ENCODE results near the gene NFX1.

Gene NFX1

DNA sequence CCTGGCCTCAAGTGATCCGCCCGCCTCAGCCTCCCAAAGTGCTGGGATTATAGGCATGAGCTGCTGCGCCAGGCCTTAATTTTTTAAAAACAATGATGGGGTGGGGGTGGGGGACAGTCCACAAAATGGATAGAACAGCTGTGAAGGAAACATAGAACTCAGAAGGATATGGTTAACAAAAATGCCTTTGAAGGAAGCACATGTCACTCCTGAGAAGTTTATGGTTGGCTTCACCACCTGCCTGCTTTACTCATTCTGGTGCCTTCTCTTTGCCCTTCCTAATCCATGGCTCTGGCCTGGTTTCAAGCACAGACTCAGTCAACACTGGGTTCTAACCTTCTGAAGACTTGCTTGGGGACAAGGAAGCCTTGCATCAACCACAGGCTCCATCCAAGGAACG is 36.1 kb upstream of the NFX1 start:
- H3K4me3 ChIP-seq (ENCODE audit: extremely low read depth, insufficient read depth, low read length, poor library complexity, severe bottlenecking): no peak overlapping the region
- no peaks in the 10 kb centered on the region for H3K9me3 ChIP-seq (ENCODE audit: control insufficient read depth, low read length)
- H3K27ac ChIP-seq (ENCODE audit: low read depth, low read length, severe bottlenecking): no peak overlapping the region
- H3K36me3 ChIP-seq (ENCODE audit: control insufficient read depth, insufficient read depth, low read length): peaks cover 64% of the 10 kb centered on the region
- 90 to 100% methylated on average over 2 to 4 of the region's 4 CpGs for WGBS, 2 experiments (ENCODE audit: insufficient coverage in 2 of 2)
- no peaks in the 10 kb centered on the region for H3K4me1 ChIP-seq (ENCODE audit: control insufficient read depth, insufficient read depth, low read length, poor library complexity, severe bottlenecking)

DNA sequence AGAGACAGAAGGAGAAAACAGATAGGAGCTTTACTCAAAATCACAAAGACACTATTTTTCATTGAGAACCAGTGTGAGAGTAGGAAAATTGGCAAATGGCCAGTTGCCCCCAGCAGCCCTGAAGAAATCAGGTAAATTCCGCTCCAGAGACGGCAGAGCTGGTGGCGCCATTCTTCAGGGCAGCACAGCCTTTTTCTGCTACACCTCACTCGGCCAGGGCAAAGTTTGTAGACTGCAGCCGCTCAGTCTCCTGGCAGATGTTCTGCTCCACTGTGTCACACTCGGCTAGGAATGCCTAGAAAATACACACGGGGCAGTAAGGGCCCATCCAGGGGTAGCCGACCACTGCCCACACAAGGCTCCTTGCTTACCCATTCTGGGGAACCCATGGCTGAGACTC is 35.3 kb upstream of the NFX1 start:
- Histone ChIP-seq H3K4me3 (ENCODE audit: extremely low read depth, insufficient read depth, low read length, poor library complexity, severe bottlenecking) (no peak overlapping the region), H3K9me3 (ENCODE audit: control insufficient read depth, low read length) (no peaks in the 10 kb centered on the region), H3K36me3 (ENCODE audit: control insufficient read depth, insufficient read depth, low read length) (peaks cover 72% of the 10 kb centered on the region), H3K27ac (ENCODE audit: low read depth, low read length, severe bottlenecking) (no peak overlapping the region), H3K4me1 (ENCODE audit: control insufficient read depth, insufficient read depth, low read length, poor library complexity, severe bottlenecking) (no peaks in the 10 kb centered on the region)
- WGBS, 2 experiments (ENCODE audit: insufficient coverage in 2 of 2): 93 to 99% methylated on average over 7 to 8 of the region's 8 CpGs

DNA sequence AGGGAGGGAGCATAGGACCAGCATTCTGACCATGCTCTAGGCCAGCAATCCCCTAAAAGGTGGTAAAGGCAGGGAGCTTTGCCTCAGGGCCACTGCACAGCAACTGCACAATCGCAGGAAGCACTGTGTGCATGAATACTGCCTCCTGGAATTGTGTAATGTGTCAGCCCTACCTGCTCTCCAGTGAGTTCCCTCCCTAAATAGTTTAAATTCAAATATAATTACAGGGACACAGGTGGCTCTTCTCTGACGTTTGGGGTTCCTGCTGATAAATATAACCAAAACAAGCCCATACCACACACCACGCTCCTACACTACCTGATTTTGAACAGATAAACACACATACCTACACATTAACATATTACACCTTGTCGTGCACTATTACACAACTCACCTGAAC is 34.8 kb upstream of the NFX1 start:
- 95 to 96% methylated on average over 3 to 4 of the region's 4 CpGs for WGBS, 2 experiments (ENCODE audit: insufficient coverage in 2 of 2)
- H3K4me3 ChIP-seq (ENCODE audit: extremely low read depth, insufficient read depth, low read length, poor library complexity, severe bottlenecking): no peak overlapping the region
- H3K4me1 ChIP-seq (ENCODE audit: control insufficient read depth, insufficient read depth, low read length, poor library complexity, severe bottlenecking): no peaks in the 10 kb centered on the region
- no peaks in the 10 kb centered on the region for H3K9me3 ChIP-seq (ENCODE audit: control insufficient read depth, low read length)
- no peak overlapping the region for H3K27ac ChIP-seq (ENCODE audit: low read depth, low read length, severe bottlenecking)
- peaks cover 76% of the 10 kb centered on the region for H3K36me3 ChIP-seq (ENCODE audit: control insufficient read depth, insufficient read depth, low read length)

DNA sequence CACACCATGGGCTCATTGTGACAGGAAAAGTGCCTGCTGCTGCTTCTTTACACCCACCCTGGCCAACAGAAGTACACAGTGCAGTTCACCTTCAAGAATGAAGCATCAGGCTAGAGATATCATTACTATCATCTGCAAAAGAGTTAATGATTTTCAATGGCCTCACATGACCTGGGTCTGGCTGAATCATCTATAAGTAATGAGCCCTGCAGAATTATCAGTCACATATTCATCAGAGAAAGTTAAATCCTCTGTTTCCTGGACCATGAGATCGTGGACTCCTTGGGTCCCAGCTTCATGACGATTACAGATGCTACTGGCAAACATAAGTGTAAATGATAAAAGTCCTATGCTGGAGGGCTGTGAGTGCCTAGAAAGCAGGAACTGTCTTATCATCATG is 34.1 kb upstream of the NFX1 start:
- WGBS, 2 experiments (ENCODE audit: insufficient coverage in 2 of 2): 100% methylated on average over 1 of the region's 2 CpGs; no CpG with 5 or more reads in 1 of the 2 experiments
- no peaks in the 10 kb centered on the region for H3K4me1 ChIP-seq (ENCODE audit: control insufficient read depth, insufficient read depth, low read length, poor library complexity, severe bottlenecking)
- H3K27ac ChIP-seq (ENCODE audit: low read depth, low read length, severe bottlenecking): no peak overlapping the region
- no peaks in the 10 kb centered on the region for H3K9me3 ChIP-seq (ENCODE audit: control insufficient read depth, low read length)
- H3K4me3 ChIP-seq (ENCODE audit: extremely low read depth, insufficient read depth, low read length, poor library complexity, severe bottlenecking): no peak overlapping the region
- peaks cover 84% of the 10 kb centered on the region for H3K36me3 ChIP-seq (ENCODE audit: control insufficient read depth, insufficient read depth, low read length)

DNA sequence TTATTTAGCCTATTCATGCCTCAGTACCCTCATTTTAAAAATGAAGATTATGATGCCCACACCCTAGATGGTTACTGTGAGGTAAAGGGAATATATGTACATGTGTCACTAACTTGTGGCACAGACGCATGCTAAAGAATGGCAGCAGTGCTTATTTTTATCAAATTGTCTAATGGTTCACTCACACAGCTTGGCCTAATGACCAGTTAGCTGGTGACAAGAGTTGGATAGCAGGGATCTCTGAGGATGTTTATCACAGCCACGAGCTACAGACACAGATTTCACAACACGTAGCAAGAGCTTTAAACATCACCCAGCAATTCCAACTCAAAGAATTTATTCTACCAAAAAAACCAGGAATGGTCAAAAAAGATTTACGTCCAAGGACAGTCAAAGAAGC is 33.0 kb upstream of the NFX1 start:
- no peak overlapping the region for H3K4me3 ChIP-seq (ENCODE audit: extremely low read depth, insufficient read depth, low read length, poor library complexity, severe bottlenecking)
- no peak overlapping the region for H3K27ac ChIP-seq (ENCODE audit: low read depth, low read length, severe bottlenecking)
- no peaks in the 10 kb centered on the region for H3K4me1 ChIP-seq (ENCODE audit: control insufficient read depth, insufficient read depth, low read length, poor library complexity, severe bottlenecking)
- H3K9me3 ChIP-seq (ENCODE audit: control insufficient read depth, low read length): no peaks in the 10 kb centered on the region
- 100% methylated on average over 1 of the region's 4 CpGs; no CpG with 5 or more reads in 1 of the 2 experiments for WGBS, 2 experiments (ENCODE audit: insufficient coverage in 2 of 2)
- peaks cover 94% of the 10 kb centered on the region for H3K36me3 ChIP-seq (ENCODE audit: control insufficient read depth, insufficient read depth, low read length)

DNA sequence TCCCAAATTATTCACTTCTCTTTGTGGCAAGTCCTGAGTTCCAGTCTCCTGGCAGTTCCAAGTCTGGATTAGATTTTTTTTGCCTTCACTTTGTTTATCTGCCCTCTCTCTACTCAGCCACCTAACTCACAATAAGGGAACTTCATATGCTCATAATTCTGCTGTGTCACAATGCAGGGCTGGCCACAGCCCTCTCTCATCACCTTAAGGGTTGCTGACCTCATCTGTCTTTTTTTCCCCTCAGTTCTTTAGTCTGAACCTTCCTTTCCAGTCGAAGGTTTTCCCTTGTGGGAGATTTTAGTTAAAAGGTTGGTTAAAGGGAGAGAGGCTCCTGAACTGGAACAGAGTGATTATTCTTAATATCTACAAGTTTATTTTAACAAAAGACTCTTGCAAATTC is 29.9 kb upstream of the NFX1 start:
- Histone ChIP-seq H3K4me1 (ENCODE audit: control insufficient read depth, insufficient read depth, low read length, poor library complexity, severe bottlenecking) (no peaks in the 10 kb centered on the region), H3K9me3 (ENCODE audit: control insufficient read depth, low read length) (no peaks in the 10 kb centered on the region), H3K4me3 (ENCODE audit: extremely low read depth, insufficient read depth, low read length, poor library complexity, severe bottlenecking) (no peak overlapping the region), H3K36me3 (ENCODE audit: control insufficient read depth, insufficient read depth, low read length) (peaks cover 70% of the 10 kb centered on the region), H3K27ac (ENCODE audit: low read depth, low read length, severe bottlenecking) (no peak overlapping the region)
- WGBS, 2 experiments (ENCODE audit: insufficient coverage in 2 of 2): no CpG with 5 or more reads among the region's 1 CpG

DNA sequence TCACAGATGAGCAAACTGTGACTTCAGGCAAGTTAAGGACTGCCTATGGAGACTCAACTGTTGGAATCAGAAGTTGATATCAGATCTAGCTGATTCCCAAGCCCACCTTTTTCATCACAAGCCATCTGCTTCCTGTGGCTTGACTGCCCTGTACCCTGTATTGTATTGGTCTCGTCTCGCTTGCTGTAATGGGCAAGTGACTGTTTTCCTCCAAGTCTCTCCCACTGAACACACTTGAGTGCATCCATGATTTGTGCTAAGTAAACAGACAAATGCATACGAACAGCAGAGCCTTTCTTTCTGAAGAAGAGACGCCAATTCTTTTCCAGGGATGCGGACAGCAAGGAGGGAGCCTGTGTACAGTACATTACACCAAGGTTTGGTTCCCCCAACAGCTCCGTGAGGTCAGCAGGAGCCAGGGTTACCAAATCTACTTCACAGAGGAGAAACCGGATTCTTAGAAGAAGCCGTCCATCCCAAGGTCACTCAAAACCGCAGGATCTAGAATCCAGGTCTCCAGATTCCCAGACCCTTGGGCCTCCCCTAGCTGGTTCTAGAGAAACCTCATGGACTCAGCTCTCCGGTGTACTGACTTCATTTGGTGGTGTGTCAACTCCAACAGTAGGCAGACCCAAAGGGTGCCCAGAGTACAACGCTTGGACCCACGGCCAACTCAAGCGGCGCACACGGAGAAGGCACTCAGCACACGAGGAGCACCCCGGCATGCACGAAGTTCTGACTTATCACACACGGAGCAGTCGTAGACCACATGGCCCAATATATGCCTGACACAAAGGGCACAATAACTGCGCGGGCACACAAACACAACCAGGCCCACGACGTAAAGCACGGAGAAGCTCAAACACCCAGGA is 26.9 kb upstream of the NFX1 start:
- no peak overlapping the region for H3K27ac ChIP-seq (ENCODE audit: low read depth, low read length, severe bottlenecking)
- H3K4me3 ChIP-seq (ENCODE audit: extremely low read depth, insufficient read depth, low read length, poor library complexity, severe bottlenecking): peak overlapping the region; percentile 90
- 6 to 10% methylated on average over 18 to 22 of the region's 25 CpGs for WGBS, 2 experiments (ENCODE audit: insufficient coverage in 2 of 2)
- H3K36me3 ChIP-seq (ENCODE audit: control insufficient read depth, insufficient read depth, low read length): peaks cover 66% of the 10 kb centered on the region
- H3K4me1 ChIP-seq (ENCODE audit: control insufficient read depth, insufficient read depth, low read length, poor library complexity, severe bottlenecking): no peaks in the 10 kb centered on the region
- no peaks in the 10 kb centered on the region for H3K9me3 ChIP-seq (ENCODE audit: control insufficient read depth, low read length)

DNA sequence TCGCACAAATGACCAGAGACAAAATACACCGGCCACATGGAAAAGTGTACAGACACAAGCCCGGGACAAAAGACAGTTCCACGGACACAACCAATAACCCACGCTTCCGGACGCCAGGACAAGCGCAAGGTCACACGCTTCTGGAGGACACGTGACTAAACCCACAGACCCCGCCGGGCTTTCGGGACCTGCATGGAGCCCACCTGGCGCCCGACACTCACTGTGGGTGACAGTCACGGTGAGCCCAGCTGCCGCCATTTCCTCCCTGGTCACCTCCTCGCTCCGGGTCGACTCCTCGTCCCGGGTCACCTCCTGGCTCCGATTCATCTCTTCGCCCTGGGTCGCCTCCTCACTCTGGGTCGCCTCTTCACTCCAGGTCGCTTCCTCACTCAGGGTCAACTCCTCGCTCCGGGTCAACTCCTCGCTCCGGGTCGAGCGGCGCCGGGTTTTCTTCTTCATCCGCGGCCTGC is 26.3 kb upstream of the NFX1 start:
- peak overlapping the region; percentile 16 for H3K27ac ChIP-seq (ENCODE audit: low read depth, low read length, severe bottlenecking)
- peak overlapping the region; percentile 90 for H3K4me3 ChIP-seq (ENCODE audit: extremely low read depth, insufficient read depth, low read length, poor library complexity, severe bottlenecking)
- peaks cover 63% of the 10 kb centered on the region for H3K36me3 ChIP-seq (ENCODE audit: control insufficient read depth, insufficient read depth, low read length)
- H3K9me3 ChIP-seq (ENCODE audit: control insufficient read depth, low read length): no peaks in the 10 kb centered on the region
- no peaks in the 10 kb centered on the region for H3K4me1 ChIP-seq (ENCODE audit: control insufficient read depth, insufficient read depth, low read length, poor library complexity, severe bottlenecking)
- 0% methylated on average over 36 to 37 of the region's 37 CpGs for WGBS, 2 experiments (ENCODE audit: insufficient coverage in 2 of 2)

DNA sequence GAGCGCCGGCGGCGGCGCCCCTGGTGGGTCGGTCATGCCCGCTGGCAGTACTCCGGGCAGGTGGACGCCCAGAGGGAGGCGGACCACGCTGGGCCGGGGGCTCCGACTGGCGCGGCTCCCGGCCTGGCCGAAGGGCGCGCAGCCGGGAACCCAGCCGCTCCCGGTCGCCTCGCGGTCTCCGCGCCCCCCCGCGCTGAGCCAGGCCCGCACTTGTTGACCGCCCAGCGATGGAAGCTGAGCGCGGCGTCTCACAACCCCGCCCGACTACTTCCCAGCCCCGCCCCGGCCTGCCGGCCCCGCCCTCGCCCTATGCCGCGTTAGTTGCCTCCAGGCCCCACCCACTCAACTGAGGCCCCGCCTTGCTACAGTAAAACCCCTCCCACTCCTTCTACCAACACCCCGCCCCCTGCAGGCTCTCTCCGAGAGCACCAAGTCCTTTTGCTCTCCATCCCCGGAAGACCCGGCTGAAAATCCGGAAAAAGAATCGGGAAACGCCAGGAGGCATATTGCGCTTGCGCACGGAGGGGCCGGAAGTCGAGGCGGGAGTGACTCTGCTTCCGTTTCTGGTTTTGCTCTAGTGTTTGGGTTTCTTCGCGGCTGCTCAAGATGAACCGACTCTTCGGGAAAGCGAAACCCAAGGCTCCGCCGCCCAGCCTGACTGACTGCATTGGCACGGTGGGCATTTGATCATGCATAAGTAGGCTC is 25.7 kb upstream of the NFX1 start, which contains the start of the genes BAG1 and CHMP5:
BAG1 (minus strand) TSS at position 236 of the 705 bp plus-strand sequence.
CHMP5 (plus strand) TSS at position 577 of the 705 bp plus-strand sequence; CDS start at position 607, 30 bp downstream.
- WGBS, 2 experiments (ENCODE audit: insufficient coverage in 2 of 2): 0% methylated on average over 47 to 63 of the region's 67 CpGs
- Histone ChIP-seq H3K36me3 (ENCODE audit: control insufficient read depth, insufficient read depth, low read length) (peaks cover 64% of the 10 kb centered on the region), H3K4me1 (ENCODE audit: control insufficient read depth, insufficient read depth, low read length, poor library complexity, severe bottlenecking) (no peaks in the 10 kb centered on the region), H3K27ac (ENCODE audit: low read depth, low read length, severe bottlenecking) (peak within 1 kb of the TSS; percentile 16), H3K4me3 (ENCODE audit: extremely low read depth, insufficient read depth, low read length, poor library complexity, severe bottlenecking) (peak within 1 kb of the TSS; percentile 90), H3K9me3 (ENCODE audit: control insufficient read depth, low read length) (no peaks in the 10 kb centered on the region)

DNA sequence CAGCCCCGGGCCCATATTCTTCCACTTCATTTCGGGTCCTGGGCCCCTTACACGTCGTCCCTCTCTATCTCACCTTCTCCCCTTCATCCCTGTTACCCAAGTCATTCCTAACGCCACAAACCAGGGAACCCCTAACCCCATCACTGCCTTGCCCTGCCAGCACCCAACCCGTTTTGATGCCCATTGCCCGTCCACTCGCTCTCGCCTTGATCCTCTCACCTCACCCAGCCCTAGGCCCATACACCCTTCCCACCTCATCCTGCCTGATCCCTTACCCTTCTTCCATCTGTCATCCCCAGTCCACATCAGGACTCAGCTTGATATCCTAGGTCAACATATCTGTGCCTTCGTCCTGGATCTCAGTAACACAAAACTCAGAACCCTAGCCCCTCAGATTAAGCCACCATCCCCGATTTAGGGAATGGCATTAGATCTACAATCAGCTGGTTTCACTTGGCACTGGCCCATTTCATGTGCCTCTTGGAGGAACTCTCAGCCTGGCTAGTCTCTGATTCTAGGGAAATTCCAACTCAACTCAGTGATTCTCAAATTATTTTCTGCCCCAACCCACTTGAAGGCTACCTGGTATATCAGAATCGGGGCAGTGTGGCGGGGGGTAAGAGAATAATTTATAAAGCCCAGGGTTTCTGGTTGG is 25.0 kb upstream of the NFX1 start:
- Histone ChIP-seq H3K27ac (ENCODE audit: low read depth, low read length, severe bottlenecking) (no peak overlapping the region), H3K36me3 (ENCODE audit: control insufficient read depth, insufficient read depth, low read length) (peaks cover 62% of the 10 kb centered on the region), H3K9me3 (ENCODE audit: control insufficient read depth, low read length) (no peaks in the 10 kb centered on the region), H3K4me3 (ENCODE audit: extremely low read depth, insufficient read depth, low read length, poor library complexity, severe bottlenecking) (peak overlapping the region; percentile 90), H3K4me1 (ENCODE audit: control insufficient read depth, insufficient read depth, low read length, poor library complexity, severe bottlenecking) (no peaks in the 10 kb centered on the region)
- WGBS, 2 experiments (ENCODE audit: insufficient coverage in 2 of 2): 8 to 13% methylated on average over 9 to 11 of the region's 13 CpGs
